Stimulated activated CD8-positive, alpha-beta memory T cell treated with anti-CD3 and anti-CD28 coated beads, Interleukin-15, amount 100 ng/mL, for 4 hours (primary cell): ENCODE data around the gene ERC2.

Source experiments
- DNase-seq, 2 donors: peaks; one replicate each; pipeline ENCODE4 v3.0.0-alpha.2; 2020; ENCODE audit warnings: low read depth in 2 of 2

ERC2 gene

GRCh38 chr3:55716611-55717225 lies 751.5 kb downstream of the ERC2 start:
- DNase-seq: no peak

- no peak for DNase-seq
Observed at GRCh38 chr3:55716044-55716443, 752.2 kb downstream of the ERC2 start.

GRCh38 chr3:55714057-55714456 lies 754.2 kb downstream of the ERC2 start:
- no peak for DNase-seq

- no peak for DNase-seq
Observed at GRCh38 chr3:55711646-55712045, 756.6 kb downstream of the ERC2 start.

- no peak for DNase-seq
Observed at GRCh38 chr3:55709411-55710012, 758.8 kb downstream of the ERC2 start.

- no peak for DNase-seq
Observed at GRCh38 chr3:55708921-55709320, 759.3 kb downstream of the ERC2 start.

GRCh38 chr3:55708242-55708641 lies 760.0 kb downstream of the ERC2 start:
- no peak for DNase-seq

- DNase-seq: no peak
Observed at GRCh38 chr3:55704521-55704920, 763.7 kb downstream of the ERC2 start.

- no peak for DNase-seq
Observed at GRCh38 chr3:55702822-55703221, 765.4 kb downstream of the ERC2 start.

GRCh38 chr3:55701997-55702396 lies 766.3 kb downstream of the ERC2 start:
- no peak for DNase-seq

GRCh38 chr3:55698831-55699230 lies 769.4 kb downstream of the ERC2 start:
- no peak for DNase-seq

GRCh38 chr3:55697177-55697865 lies 770.9 kb downstream of the ERC2 start:
- no peak for DNase-seq

- DNase-seq: no peak
Observed at GRCh38 chr3:55692957-55693558, 775.2 kb downstream of the ERC2 start.

- no peak for DNase-seq
Observed at GRCh38 chr3:55692295-55692956, 775.8 kb downstream of the ERC2 start.

GRCh38 chr3:55691141-55691540 lies 777.1 kb downstream of the ERC2 start:
- no peak for DNase-seq

GRCh38 chr3:55690726-55691125 lies 777.5 kb downstream of the ERC2 start:
- DNase-seq: no peak

GRCh38 chr3:55690177-55690576 lies 778.1 kb downstream of the ERC2 start:
- DNase-seq: no peak

GRCh38 chr3:55688154-55688553 lies 780.1 kb downstream of the ERC2 start:
- DNase-seq: no peak

GRCh38 chr3:55687526-55687925 lies 780.7 kb downstream of the ERC2 start:
- DNase-seq: no peak

GRCh38 chr3:55686426-55687254 lies 781.6 kb downstream of the ERC2 start:
- no peak for DNase-seq

GRCh38 chr3:55683666-55684270 lies 784.5 kb downstream of the ERC2 start:
- DNase-seq: no peak
